ENCODE data around the gene WDR72.

DNA sequence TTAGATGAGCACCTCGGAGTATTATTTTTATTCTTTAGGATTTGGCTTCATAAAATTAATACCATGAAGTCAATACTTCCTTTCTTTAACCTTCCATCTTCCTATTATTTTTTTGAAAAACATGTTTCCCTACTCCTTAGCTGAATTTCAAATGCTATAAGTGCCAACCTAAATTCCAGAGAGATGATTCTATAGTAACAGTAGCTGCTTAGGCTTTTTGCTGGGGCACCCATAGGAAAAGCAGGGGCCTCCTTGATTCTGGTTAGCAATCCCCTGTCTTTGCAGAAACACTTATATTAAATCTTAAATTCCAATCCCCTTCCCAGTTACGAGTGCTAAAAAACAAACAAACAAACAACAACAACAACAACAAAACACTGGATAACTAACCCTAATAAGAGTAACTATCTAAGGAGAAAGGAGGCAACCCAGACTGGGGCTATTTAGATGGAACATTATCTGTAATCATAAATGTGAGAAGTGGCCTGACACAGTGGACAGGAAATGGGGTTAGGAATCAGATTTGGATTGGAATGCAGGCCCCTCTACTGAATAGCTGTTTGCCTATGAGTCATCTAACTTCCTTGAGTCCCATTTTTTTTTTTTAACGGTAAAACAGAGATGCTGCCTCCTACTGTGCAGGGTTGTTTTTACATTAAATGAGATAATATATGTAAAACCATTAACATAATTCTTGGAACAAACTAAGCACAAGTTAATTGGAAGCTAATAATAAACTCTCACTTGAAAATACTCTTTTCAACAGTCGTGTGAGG, 148.1 kb downstream of the WDR72 start:
- TF ChIP-seq POLR2A (IDR thresholded peaks at IDR 0.05) (no peak), CTCF (IDR thresholded peaks at IDR 0.05) (no peak)

Measured in right lobe of liver (tissue), 4 donors.